ENCODE data around the gene OGFOD3.

DNA sequence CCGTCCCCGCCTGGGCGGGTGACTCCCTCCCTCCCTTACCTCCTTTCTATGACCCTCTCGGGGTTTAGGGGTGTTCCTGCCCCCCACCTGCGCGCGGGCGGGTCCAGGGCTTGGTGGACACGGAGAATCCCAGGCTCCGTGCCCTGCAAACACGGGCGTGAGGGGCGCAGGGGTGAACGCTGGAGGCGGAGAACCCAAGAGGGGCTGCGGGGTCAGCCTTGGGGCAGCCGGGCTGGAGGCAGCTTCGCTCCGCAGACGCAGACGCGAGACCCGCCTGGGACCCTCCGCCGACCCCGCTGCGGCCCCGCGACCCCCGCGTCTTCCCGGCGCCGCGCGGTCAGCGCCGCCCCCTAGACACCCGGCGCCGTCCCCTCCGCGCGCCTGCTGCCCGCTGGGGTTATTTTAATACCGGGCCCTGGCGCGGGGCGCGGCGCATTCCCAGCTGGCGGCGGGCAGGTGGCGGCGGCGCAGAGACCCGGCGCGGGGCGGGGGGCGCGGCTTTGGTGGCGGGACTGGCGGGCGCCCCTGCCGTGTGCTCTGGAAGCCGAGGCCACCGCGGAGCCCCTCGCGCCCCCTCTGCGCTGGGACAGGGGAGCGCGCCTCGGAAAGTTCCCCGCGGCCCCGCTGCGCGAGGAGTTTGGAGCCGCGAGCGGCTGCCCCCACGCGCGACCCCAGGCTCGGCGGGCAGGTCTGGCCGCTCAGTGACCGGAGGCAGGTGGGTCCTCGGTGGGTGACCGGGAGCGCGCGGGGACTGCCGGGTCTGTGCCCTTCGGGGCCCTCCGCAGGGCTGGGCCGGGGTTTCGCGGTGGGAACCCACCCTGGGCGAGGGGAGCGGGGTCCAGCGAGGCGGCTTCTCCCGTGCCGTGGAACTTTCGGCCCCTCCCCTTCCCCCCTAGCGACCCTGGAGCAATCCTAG is 46.8 kb downstream of the OGFOD3 start, which contains the start of gene UTS2R:
- TF ChIP-seq EZH2 (IDR thresholded peaks at IDR 0.05; ENCODE audit: insufficient read depth, poor library complexity, severe bottlenecking) (no peak), EZH2phosphoT487 (IDR thresholded peaks at IDR 0.05; ENCODE audit: insufficient read depth, low read depth) (0 out of 2 replicates have a peak, but pooled peaks have one; percentile 26)

Data from GM23248 (cell line).